GM19455 (cell line): ENCODE results near the gene TRIM39.
"Not testable (repeated sequence)": the region's sequence is repeated elsewhere in the genome, so short reads cannot be mapped to it uniquely, and the experiment has no call there.

ENCODE experiments used
- ATAC-seq: cut with Tn5 transposase; IDR thresholded peaks from one replicate; pipeline ENCODE4 v1.9.1; 2021; ENCODE audit not compliant: unreplicated experiment

The TRIM39 gene

GRCh38 chr6:30326526-30327231 lies at the start of gene TRIM39:
TRIM39 (plus strand) TSS chr6:30326927; CDS start chr6:30329318, 2,391 bp downstream.
- ATAC-seq: peak; percentile 81

GRCh38 chr6:30280988-30281387 lies 45.7 kb upstream of the TRIM39 start:
- ATAC-seq: not testable (repeated sequence)

- no peak for ATAC-seq
These were observed 44.2 kb upstream of the TRIM39 start for GRCh38 chr6:30282522-30282921.

GRCh38 chr6:30283761-30284160 lies 43.0 kb upstream of the TRIM39 start:
- no peak for ATAC-seq

- ATAC-seq: no peak
These were observed 39.6 kb upstream of the TRIM39 start for GRCh38 chr6:30287139-30287538.

- no peak for ATAC-seq
These were observed 30.9 kb upstream of the TRIM39 start for GRCh38 chr6:30295837-30296236.

- ATAC-seq: no peak
These were observed 22.7 kb upstream of the TRIM39 start for GRCh38 chr6:30304002-30304401.

GRCh38 chr6:30311101-30311500 lies 15.6 kb upstream of the TRIM39 start:
- ATAC-seq: no peak

GRCh38 chr6:30311671-30312070 lies 15.1 kb upstream of the TRIM39 start:
- ATAC-seq: no peak

- no peak for ATAC-seq
These were observed 14.5 kb upstream of the TRIM39 start for GRCh38 chr6:30312266-30312665.

GRCh38 chr6:30312676-30313321 lies 13.9 kb upstream of the TRIM39 start:
- no peak for ATAC-seq

GRCh38 chr6:30315156-30315555 lies 11.6 kb upstream of the TRIM39 start:
- ATAC-seq: no peak

GRCh38 chr6:30317913-30318589 lies 8.7 kb upstream of the TRIM39 start:
- no peak for ATAC-seq

- no peak for ATAC-seq
These were observed 7.4 kb upstream of the TRIM39 start for GRCh38 chr6:30319146-30319835.

- no peak for ATAC-seq
These were observed 4.9 kb upstream of the TRIM39 start for GRCh38 chr6:30321692-30322388.

- no peak for ATAC-seq
These were observed 3.9 kb upstream of the TRIM39 start for GRCh38 chr6:30322527-30323501.

- no peak for ATAC-seq
These were observed 2.9 kb upstream of the TRIM39 start for GRCh38 chr6:30323806-30324205.

- no peak for ATAC-seq
These were observed 1.4 kb upstream of the TRIM39 start for GRCh38 chr6:30325150-30325872.

- peak; percentile 58 for ATAC-seq
These were observed 728 bp upstream of the TRIM39 start for GRCh38 chr6:30325873-30326525.
